GM23338 (cell line): Measurements from ENCODE around the gene BMP8B. TPM values are rescaled to one million over a fixed set of nuclear protein-coding genes. Genes with fewer than 3 reads are reported as not detected.

Experiments used
- ATAC-seq: fragments of 200-7000 bp; cut with Tn5 transposase; 3 replicates; pipeline ENCODE4 v1.9.1; 2020
- DNase-seq: peaks from one replicate; pipeline ENCODE4 v3.0.0-alpha.2; 2015; ENCODE audit warnings: low spot score
- H2AFZ ChIP-seq: fragments of 200-600 bp; sonication (generic); 2 replicates; pipeline ENCODE4 v1.8.0; 2016; ENCODE audit warnings: antibody characterized with exemption, mild to moderate bottlenecking, moderate library complexity
- H3F3A ChIP-seq: fragments of 200-600 bp; sonication (generic); replicated peaks from 2 replicates; pipeline ENCODE4 v1.8.0; 2017; ENCODE audit warnings: antibody characterized with exemption, mixed run types, low read depth
- H3K27ac ChIP-seq: fragments of 200-600 bp; sonication (generic); 2 replicates; pipeline ENCODE4 v1.6.1; 2016; ENCODE audit warnings: low read depth
- H3K27me3 ChIP-seq: fragments of 200-600 bp; sonication (generic); 2 replicates; pipeline ENCODE4 v1.8.0; 2016; ENCODE audit warnings: mild to moderate bottlenecking, mixed run types, moderate library complexity; ENCODE audit not compliant: insufficient read depth
- H3K36me3 ChIP-seq: fragments of 200-600 bp; sonication (generic); 2 replicates; pipeline ENCODE4 v1.8.0; 2016; ENCODE audit warnings: mild to moderate bottlenecking; ENCODE audit not compliant: insufficient read depth
- H3K4me1 ChIP-seq: fragments of 200-600 bp; sonication (generic); 2 replicates; pipeline ENCODE4 v1.8.0; 2016; ENCODE audit warnings: mild to moderate bottlenecking, moderate library complexity; ENCODE audit not compliant: insufficient read depth
- H3K4me2 ChIP-seq: fragments of 200-600 bp; sonication (generic); 2 replicates; pipeline ENCODE4 v1.7.1; 2017; ENCODE audit warnings: mixed run types
- H3K4me3 ChIP-seq: fragments of 200-600 bp; sonication (generic); 2 replicates; pipeline ENCODE4 v1.6.1; 2016; ENCODE audit warnings: mixed run types
- H3K79me2 ChIP-seq: fragments of 200-600 bp; sonication (generic); replicated peaks from 2 replicates; pipeline ENCODE4 v1.8.0; 2017; ENCODE audit warnings: mild to moderate bottlenecking; ENCODE audit not compliant: insufficient read depth
- H3K9me2 ChIP-seq: fragments of 200-600 bp; sonication (generic); 2 replicates; pipeline ENCODE4 v1.8.0; 2017; ENCODE audit not compliant: insufficient read depth
- H4K20me1 ChIP-seq: fragments of 200-600 bp; sonication (generic); replicated peaks from 2 replicates; pipeline ENCODE4 v1.8.0; 2017; ENCODE audit warnings: mild to moderate bottlenecking; ENCODE audit not compliant: insufficient read depth
- H3K27ac Mint-ChIP-seq: 2 replicates; pipeline ENCODE4 v1.8.0; 2020; ENCODE audit warnings: inconsistent platforms, mild to moderate bottlenecking, moderate library complexity, mixed read lengths
- H3K27me3 Mint-ChIP-seq: 3 replicates; pipeline ENCODE4 v1.8.0; 2022; ENCODE audit warnings: low read depth, mild to moderate bottlenecking, moderate library complexity, mixed read lengths, inconsistent platforms; ENCODE audit not compliant: insufficient read depth, poor library complexity
- H3K36me3 Mint-ChIP-seq: 3 replicates; pipeline ENCODE4 v1.8.0; 2021; ENCODE audit warnings: low read depth, mild to moderate bottlenecking, inconsistent platforms, moderate library complexity, mixed read lengths
- H3K4me1 Mint-ChIP-seq: 3 replicates; pipeline ENCODE4 v1.8.0; 2020; ENCODE audit warnings: mild to moderate bottlenecking, inconsistent platforms, mixed read lengths
- H3K4me3 Mint-ChIP-seq: 3 replicates; pipeline ENCODE4 v1.8.0; 2021; ENCODE audit warnings: moderate library complexity, mild to moderate bottlenecking, inconsistent platforms, mixed read lengths
- H3K9me3 Mint-ChIP-seq: 3 replicates; pipeline ENCODE4 v1.8.0; 2020; ENCODE audit warnings: moderate library complexity, mild to moderate bottlenecking, inconsistent platforms, mixed read lengths
- EZH2 ChIP-seq: fragments of 200-600 bp; sonication (generic); IDR thresholded peaks from one replicate; pipeline ENCODE4 v1.8.0; 2017; ENCODE audit warnings: antibody characterized with exemption, mild to moderate bottlenecking, low read depth; ENCODE audit not compliant: unreplicated experiment
- JUNB ChIP-seq: IDR thresholded peaks from one replicate; pipeline ENCODE4 v1.6.1; 2016; ENCODE audit warnings: antibody characterized with exemption; ENCODE audit not compliant: unreplicated experiment
- polyA plus RNA-seq: library from polyadenylated mRNA; unstranded; fragments of >200 nt; fragmentation: Nextera tagmentation; extraction: Ambion mirVana; gene quantifications from 2 replicates; pipeline ENCODE4 v1.2.1, GENCODE V29; 2016
- total RNA-seq: library from RNA; depleted of rRNA; stranded (reverse); fragments of >200 nt; shearing (Covaris generic); gene quantifications from 2 replicates; pipeline ENCODE4 v1.2.3, GENCODE V29; 2014
- TF ChIP-seq, protein P1 (sequence below): fragments of 250-450 bp; sonication (Bioruptor Pico); IDR thresholded peaks from 2 replicates; pipeline ENCODE4 v1.5.0; 2020; ENCODE audit warnings: mild to moderate bottlenecking, moderate library complexity
- TF ChIP-seq, protein P2 (sequence below), 2 experiments: fragments of 200-600 bp in 1 of 2; sonication (generic) in 1 of 2; conservative IDR thresholded peaks; 2 replicates each; pipeline versions ENCODE4 v1.5.1 to v1.6.1; 2016 to 2017; ENCODE audit warnings: antibody characterized with exemption in 2 of 2, low read depth in 2 of 2, mild to moderate bottlenecking in 2 of 2, moderate library complexity in 1 of 2

BMP8B gene
- total and polyA plus RNA-seq, 2 experiments from 2014 or later: 0.16 to 0.90 TPM

DNA sequence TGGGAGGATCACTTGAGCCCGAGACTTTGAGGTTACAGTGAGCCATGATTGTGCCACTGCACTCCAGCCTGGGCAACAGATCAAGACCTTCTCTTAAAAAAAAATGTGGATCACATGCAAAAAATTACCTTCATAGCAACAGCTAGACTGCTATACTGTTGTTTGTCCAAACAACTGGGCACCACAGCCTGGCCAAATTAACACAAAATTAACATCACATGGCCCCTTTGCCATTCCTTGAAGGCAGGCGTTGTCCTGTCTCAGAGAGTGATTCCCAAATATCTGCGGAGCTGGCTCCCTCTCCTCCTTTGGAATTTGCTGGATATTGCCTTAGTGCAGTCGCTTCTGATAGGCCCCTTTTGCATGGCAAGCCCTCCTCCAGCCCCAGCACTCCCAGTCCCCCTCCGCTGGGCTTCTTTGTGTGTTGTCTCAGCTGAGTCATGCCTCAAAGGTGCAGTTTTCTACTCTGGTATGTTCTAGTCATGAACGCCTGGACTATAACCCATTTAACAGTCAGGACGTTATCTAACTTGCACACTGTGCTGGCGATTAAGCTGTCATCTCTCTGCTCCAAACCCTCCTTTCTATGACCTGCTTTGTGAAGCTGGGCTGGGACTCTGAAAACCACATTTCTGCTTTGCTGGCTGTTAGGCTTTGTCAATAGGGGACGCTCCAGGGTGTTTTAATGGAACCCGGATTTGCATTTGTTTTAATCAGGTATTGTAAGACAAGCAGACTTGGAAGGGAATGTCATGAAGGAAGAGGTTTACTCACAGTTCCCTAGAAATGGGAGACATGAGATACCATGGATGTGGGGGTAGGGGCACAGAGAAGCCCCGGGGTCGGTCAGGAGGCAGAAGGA is 77.3 kb downstream of the BMP8B start:
- TF ChIP-seq, protein P1, sequence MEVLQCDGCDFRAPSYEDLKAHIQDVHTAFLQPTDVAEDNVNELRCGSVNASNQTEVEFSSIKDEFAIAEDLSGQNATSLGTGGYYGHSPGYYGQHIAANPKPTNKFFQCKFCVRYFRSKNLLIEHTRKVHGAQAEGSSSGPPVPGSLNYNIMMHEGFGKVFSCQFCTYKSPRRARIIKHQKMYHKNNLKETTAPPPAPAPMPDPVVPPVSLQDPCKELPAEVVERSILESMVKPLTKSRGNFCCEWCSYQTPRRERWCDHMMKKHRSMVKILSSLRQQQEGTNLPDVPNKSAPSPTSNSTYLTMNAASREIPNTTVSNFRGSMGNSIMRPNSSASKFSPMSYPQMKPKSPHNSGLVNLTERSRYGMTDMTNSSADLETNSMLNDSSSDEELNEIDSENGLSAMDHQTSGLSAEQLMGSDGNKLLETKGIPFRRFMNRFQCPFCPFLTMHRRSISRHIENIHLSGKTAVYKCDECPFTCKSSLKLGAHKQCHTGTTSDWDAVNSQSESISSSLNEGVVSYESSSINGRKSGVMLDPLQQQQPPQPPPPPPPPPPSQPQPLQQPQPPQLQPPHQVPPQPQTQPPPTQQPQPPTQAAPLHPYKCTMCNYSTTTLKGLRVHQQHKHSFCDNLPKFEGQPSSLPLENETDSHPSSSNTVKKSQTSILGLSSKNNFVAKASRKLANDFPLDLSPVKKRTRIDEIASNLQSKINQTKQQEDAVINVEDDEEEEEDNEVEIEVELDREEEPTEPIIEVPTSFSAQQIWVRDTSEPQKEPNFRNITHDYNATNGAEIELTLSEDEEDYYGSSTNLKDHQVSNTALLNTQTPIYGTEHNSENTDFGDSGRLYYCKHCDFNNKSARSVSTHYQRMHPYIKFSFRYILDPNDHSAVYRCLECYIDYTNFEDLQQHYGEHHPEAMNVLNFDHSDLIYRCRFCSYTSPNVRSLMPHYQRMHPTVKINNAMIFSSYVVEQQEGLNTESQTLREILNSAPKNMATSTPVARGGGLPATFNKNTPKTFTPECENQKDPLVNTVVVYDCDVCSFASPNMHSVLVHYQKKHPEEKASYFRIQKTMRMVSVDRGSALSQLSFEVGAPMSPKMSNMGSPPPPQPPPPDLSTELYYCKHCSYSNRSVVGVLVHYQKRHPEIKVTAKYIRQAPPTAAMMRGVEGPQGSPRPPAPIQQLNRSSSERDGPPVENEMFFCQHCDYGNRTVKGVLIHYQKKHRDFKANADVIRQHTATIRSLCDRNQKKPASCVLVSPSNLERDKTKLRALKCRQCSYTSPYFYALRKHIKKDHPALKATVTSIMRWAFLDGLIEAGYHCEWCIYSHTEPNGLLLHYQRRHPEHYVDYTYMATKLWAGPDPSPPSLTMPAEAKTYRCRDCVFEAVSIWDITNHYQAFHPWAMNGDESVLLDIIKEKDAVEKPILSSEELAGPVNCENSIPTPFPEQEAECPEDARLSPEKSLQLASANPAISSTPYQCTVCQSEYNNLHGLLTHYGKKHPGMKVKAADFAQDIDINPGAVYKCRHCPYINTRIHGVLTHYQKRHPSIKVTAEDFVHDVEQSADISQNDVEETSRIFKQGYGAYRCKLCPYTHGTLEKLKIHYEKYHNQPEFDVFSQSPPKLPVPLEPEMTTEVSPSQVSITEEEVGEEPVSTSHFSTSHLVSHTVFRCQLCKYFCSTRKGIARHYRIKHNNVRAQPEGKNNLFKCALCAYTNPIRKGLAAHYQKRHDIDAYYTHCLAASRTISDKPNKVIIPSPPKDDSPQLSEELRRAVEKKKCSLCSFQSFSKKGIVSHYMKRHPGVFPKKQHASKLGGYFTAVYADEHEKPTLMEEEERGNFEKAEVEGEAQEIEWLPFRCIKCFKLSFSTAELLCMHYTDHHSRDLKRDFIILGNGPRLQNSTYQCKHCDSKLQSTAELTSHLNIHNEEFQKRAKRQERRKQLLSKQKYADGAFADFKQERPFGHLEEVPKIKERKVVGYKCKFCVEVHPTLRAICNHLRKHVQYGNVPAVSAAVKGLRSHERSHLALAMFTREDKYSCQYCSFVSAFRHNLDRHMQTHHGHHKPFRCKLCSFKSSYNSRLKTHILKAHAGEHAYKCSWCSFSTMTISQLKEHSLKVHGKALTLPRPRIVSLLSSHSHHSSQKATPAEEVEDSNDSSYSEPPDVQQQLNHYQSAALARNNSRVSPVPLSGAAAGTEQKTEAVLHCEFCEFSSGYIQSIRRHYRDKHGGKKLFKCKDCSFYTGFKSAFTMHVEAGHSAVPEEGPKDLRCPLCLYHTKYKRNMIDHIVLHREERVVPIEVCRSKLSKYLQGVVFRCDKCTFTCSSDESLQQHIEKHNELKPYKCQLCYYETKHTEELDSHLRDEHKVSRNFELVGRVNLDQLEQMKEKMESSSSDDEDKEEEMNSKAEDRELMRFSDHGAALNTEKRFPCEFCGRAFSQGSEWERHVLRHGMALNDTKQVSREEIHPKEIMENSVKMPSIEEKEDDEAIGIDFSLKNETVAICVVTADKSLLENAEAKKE (CRISPR knock-in tag): no peak
- no peak for TF ChIP-seq JUNB
- TF ChIP-seq EZH2: peak; percentile 42
- TF ChIP-seq, protein P2, sequence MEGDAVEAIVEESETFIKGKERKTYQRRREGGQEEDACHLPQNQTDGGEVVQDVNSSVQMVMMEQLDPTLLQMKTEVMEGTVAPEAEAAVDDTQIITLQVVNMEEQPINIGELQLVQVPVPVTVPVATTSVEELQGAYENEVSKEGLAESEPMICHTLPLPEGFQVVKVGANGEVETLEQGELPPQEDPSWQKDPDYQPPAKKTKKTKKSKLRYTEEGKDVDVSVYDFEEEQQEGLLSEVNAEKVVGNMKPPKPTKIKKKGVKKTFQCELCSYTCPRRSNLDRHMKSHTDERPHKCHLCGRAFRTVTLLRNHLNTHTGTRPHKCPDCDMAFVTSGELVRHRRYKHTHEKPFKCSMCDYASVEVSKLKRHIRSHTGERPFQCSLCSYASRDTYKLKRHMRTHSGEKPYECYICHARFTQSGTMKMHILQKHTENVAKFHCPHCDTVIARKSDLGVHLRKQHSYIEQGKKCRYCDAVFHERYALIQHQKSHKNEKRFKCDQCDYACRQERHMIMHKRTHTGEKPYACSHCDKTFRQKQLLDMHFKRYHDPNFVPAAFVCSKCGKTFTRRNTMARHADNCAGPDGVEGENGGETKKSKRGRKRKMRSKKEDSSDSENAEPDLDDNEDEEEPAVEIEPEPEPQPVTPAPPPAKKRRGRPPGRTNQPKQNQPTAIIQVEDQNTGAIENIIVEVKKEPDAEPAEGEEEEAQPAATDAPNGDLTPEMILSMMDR (conservative IDR thresholded peaks at IDR 0.05; ENCODE audit: low read depth in 2 of 2): peak; percentile 23 to 31; a peak in 3 of 4 replicates
- no peaks in the 10 kb centered on the region for H3K36me3 ChIP-seq
- Mint-ChIP-seq H3K4me3 (no peak overlapping the region; the same call in 2 of the 3 replicates), H3K36me3 (no peaks in the 10 kb centered on the region), H3K27ac (no peak overlapping the region), H3K9me3 (no peaks in the 10 kb centered on the region), H3K27me3 (peaks cover 100% of the 10 kb centered on the region), H3K4me1 (peaks cover 15% of the 10 kb centered on the region)
- H3F3A ChIP-seq: peaks cover 12% of the 10 kb centered on the region; the same call in 1 of the 2 replicates
- DNase-seq (peak; percentile 34), ATAC-seq (peak; percentile 10)
- H2AFZ ChIP-seq: no peak overlapping the region
- H3K9me2 ChIP-seq: no peaks in the 10 kb centered on the region
- H3K79me2 ChIP-seq: no peaks in the 10 kb centered on the region
- peaks cover 100% of the 10 kb centered on the region for H3K27me3 ChIP-seq
- 0 out of 2 replicates have a peak overlapping the region, but pooled peaks have one; percentile 28 for H3K4me2 ChIP-seq
- no peak overlapping the region for H3K27ac ChIP-seq
- peaks cover 7% of the 10 kb centered on the region; the same call in 1 of the 2 replicates for H3K4me1 ChIP-seq
- H4K20me1 ChIP-seq: peaks cover 54% of the 10 kb centered on the region
- no peak overlapping the region for H3K4me3 ChIP-seq
